K562 (cell line): ENCODE measurements around the gene EXOC3. TPM values are rescaled to one million over a fixed set of nuclear protein-coding genes. Genes with fewer than 3 reads are reported as not detected.

Experiments
- ATAC-seq: fragments of 200-7000 bp; cut with Tn5 transposase; 3 replicates; pipeline ENCODE4 v1.9.1; 2020; ENCODE audit warnings: moderate library complexity
- BruUV-seq: library from RNA; stranded (reverse); fragments of 400-500 nt; replicated peaks from 2 replicates; lab custom pipeline; 2021; lab: Mats Ljungman, UMichigan
- CTCF ChIA-PET: fragments of 300-600 bp; formaldehyde crosslinking; extraction: SDS; loops from one replicate; lab custom pipeline; 2021; ENCODE audit warnings: low intra/inter-chr PET ratio; lab: Yijun Ruan, JAX
- POLR2A ChIA-PET: fragments of 300-600, 350-650 bp; sonication (Branson Sonifier 250); formaldehyde crosslinking; extraction: SDS; loops from one replicate; lab custom pipeline; 2021; ENCODE audit warnings: antibody characterized with exemption, inconsistent platforms; lab: Yijun Ruan, JAX
- DNase-seq, 4 experiments: peaks; one replicate each; pipeline versions ENCODE4 v3.0.0 to v3.0.0-alpha.2; 2011 to 2018; ENCODE audit warnings: low spot score in 3 of 4, mixed read lengths in 3 of 4; ENCODE audit errors: extremely low read depth in 1 of 4
- FAIRE-seq: peaks from 2 replicates; lab custom pipeline; 2011; peaks lifted over from hg19 to GRCh38; lab: Jason Lieb, UNC
- H2AFZ ChIP-seq: 2 replicates; pipeline ENCODE4 v1.6.0; 2011; ENCODE audit warnings: low read depth, low read length, control low read depth, inconsistent platforms
- H3K27ac ChIP-seq: fragments of 200-600 bp; 3 replicates; pipeline ENCODE4 v1.8.0; 2011; ENCODE audit warnings: low read depth, mild to moderate bottlenecking, control low read depth, inconsistent platforms, low read length, moderate library complexity, mixed read lengths; ENCODE audit errors: extremely low read depth
- H3K27me3 ChIP-seq, 2 experiments: fragments of 300-600 bp in 1 of 2; 2 replicates in 1 of 2; 3 replicates in 1 of 2; pipeline versions ENCODE4 v1.6.0 to v1.8.0; 2011; ENCODE audit warnings: inconsistent platforms in 2 of 2, low read length in 2 of 2, mild to moderate bottlenecking in 1 of 2, mixed read lengths in 1 of 2, moderate library complexity in 1 of 2; ENCODE audit not compliant: control insufficient read depth in 2 of 2, insufficient read depth in 2 of 2
- H3K36me3 ChIP-seq: fragments of 300-600 bp; 3 replicates; pipeline ENCODE4 v1.8.0; 2011; ENCODE audit warnings: mild to moderate bottlenecking, low read length, inconsistent platforms; ENCODE audit not compliant: control insufficient read depth, insufficient read depth
- H3K4me1 ChIP-seq, 2 experiments: fragments of 200-600 bp in 1 of 2; replicated peaks in 1 of 2; 2 replicates in 1 of 2; 3 replicates in 1 of 2; pipeline versions ENCODE4 v1.5.1 to v1.8.0; 2011; ENCODE audit warnings: inconsistent platforms in 2 of 2, low read length in 2 of 2, mild to moderate bottlenecking in 1 of 2, mixed read lengths in 1 of 2, moderate library complexity in 1 of 2; ENCODE audit not compliant: control insufficient read depth in 2 of 2, insufficient read depth in 2 of 2
- H3K4me2 ChIP-seq: 2 replicates; pipeline ENCODE4 v1.6.1; 2011; ENCODE audit warnings: low read length, control low read depth, inconsistent platforms, mixed read lengths; ENCODE audit not compliant: insufficient read depth
- H3K4me3 ChIP-seq: fragments of 200-600 bp; sonication (generic), shearing (Covaris generic); 2 replicates; pipeline ENCODE4 v1.5.1; 2016; ENCODE audit warnings: control low read depth, inconsistent platforms
- H3K79me2 ChIP-seq: fragments of 200-600 bp; 3 replicates; pipeline ENCODE4 v1.8.0; 2011; ENCODE audit warnings: low read length, inconsistent platforms; ENCODE audit not compliant: control insufficient read depth, insufficient read depth
- H3K9ac ChIP-seq, 2 experiments: 2 replicates each; pipeline versions ENCODE4 v1.6.0 to v1.6.1; 2011; ENCODE audit warnings: low read depth in 2 of 2, low read length in 2 of 2, control low read depth in 1 of 2, inconsistent platforms in 1 of 2, mild to moderate bottlenecking in 1 of 2, mixed read lengths in 1 of 2; ENCODE audit not compliant: insufficient read depth in 1 of 2
- H3K9me1 ChIP-seq: one replicate; pipeline ENCODE4 v1.6.0; 2011; ENCODE audit warnings: inconsistent platforms, mild to moderate bottlenecking, low read length, moderate library complexity; ENCODE audit not compliant: control insufficient read depth, insufficient read depth
- H3K9me3 ChIP-seq: replicated peaks from 2 replicates; pipeline ENCODE4 v1.5.1; 2011; ENCODE audit warnings: low read depth, low read length, inconsistent platforms; ENCODE audit not compliant: control insufficient read depth, insufficient read depth
- H4K20me1 ChIP-seq: replicated peaks from 2 replicates; pipeline ENCODE4 v1.6.1; 2011; ENCODE audit warnings: low read length, inconsistent platforms, mixed read lengths; ENCODE audit not compliant: control insufficient read depth, insufficient read depth
- BMI1 ChIP-seq: fragments of 150-350 bp; IDR thresholded peaks from 2 replicates; pipeline ENCODE4 v1.6.1; 2014; ENCODE audit warnings: low read length
- CBX2 ChIP-seq: fragments of 200-600 bp; sonication (generic); IDR thresholded peaks from one replicate; pipeline ENCODE4 v1.6.1; 2012; ENCODE audit warnings: mild to moderate bottlenecking, low read length, inconsistent platforms; ENCODE audit not compliant: insufficient read depth, poor library complexity, severe bottlenecking
- CBX8 ChIP-seq: fragments of 200-600 bp; sonication (generic); IDR thresholded peaks from 2 replicates; pipeline ENCODE4 v1.6.1; 2012; ENCODE audit warnings: borderline replicate concordance, mixed run types, low read depth, mild to moderate bottlenecking, moderate library complexity, mixed read lengths, low read length, control low read depth, inconsistent platforms; ENCODE audit not compliant: poor library complexity, severe bottlenecking; ENCODE audit errors: extremely low read depth
- CCAR2 ChIP-seq: fragments of 200-400 bp; formaldehyde crosslinking; IDR thresholded peaks from 2 replicates; pipeline ENCODE4 v1.6.1; 2017; ENCODE audit warnings: mild to moderate bottlenecking, low read depth, low read length
- CEBPB ChIP-seq: fragments of 450-650 bp; IDR thresholded peaks from 2 replicates; pipeline ENCODE4 v1.6.1; 2016; ENCODE audit warnings: missing genetic modification characterization, missing compliant biosample characterization
- CEBPG ChIP-seq, 3 experiments: fragments of 200-800 bp in 1 of 3; sonication (Bioruptor generic) in 1 of 3; sonication (generic) in 1 of 3; formaldehyde crosslinking in 1 of 3; IDR thresholded peaks in 2 of 3; conservative IDR thresholded peaks in 1 of 3; 2 replicates each; pipeline versions ENCODE4 v1.6.1 to v1.8.0; 2016 to 2022; ENCODE audit warnings: missing compliant biosample characterization in 2 of 3, missing genetic modification characterization in 2 of 3, mild to moderate bottlenecking in 1 of 3, missing genetic modification reagents in 1 of 3
- CHD4 ChIP-seq: fragments of 200-600 bp; sonication (generic); IDR thresholded peaks from 3 replicates; pipeline ENCODE4 v1.6.1; 2012; ENCODE audit warnings: low read depth, mild to moderate bottlenecking, mixed read lengths, low read length, inconsistent platforms; ENCODE audit not compliant: insufficient read depth, insufficient replicate concordance, poor library complexity, severe bottlenecking
- EP400 ChIP-seq: fragments of 450-650 bp; IDR thresholded peaks from 2 replicates; pipeline ENCODE4 v1.6.1; 2017; ENCODE audit warnings: antibody characterized with exemption, mild to moderate bottlenecking, moderate library complexity
- GTF3C2 ChIP-seq: IDR thresholded peaks from 3 replicates; pipeline ENCODE4 v1.6.1; 2011; ENCODE audit warnings: borderline replicate concordance, mild to moderate bottlenecking, moderate library complexity; ENCODE audit not compliant: insufficient read length; ENCODE audit errors: extremely low read depth
- HOXB6 ChIP-seq: fragments of 250-450 bp; sonication (Bioruptor Pico); IDR thresholded peaks from 2 replicates; pipeline ENCODE4 v1.5.1; 2022; ENCODE audit warnings: mild to moderate bottlenecking, borderline replicate concordance
- RBM34 ChIP-seq: fragments of 200-400 bp; formaldehyde crosslinking; IDR thresholded peaks from 2 replicates; pipeline ENCODE4 v1.6.1; 2018; ENCODE audit warnings: low read length, borderline replicate concordance; ENCODE audit not compliant: insufficient read depth
- TCF7 ChIP-seq: sonication (generic); IDR thresholded peaks from 2 replicates; pipeline ENCODE4 v1.6.1; 2016; ENCODE audit warnings: antibody characterized with exemption, borderline replicate concordance
- ZBTB1 ChIP-seq: sonication (generic); formaldehyde crosslinking; IDR thresholded peaks from 2 replicates; pipeline ENCODE4 v1.8.1; 2023; ENCODE audit warnings: missing genetic modification reagents, low read depth, mild to moderate bottlenecking, borderline replicate concordance
- ZNF561 ChIP-seq: fragments of 450-650 bp; formaldehyde crosslinking; conservative IDR thresholded peaks from 2 replicates; pipeline ENCODE4 v1.4.0; 2020; ENCODE audit warnings: mild to moderate bottlenecking, moderate library complexity
- WGBS: fragments of 100-300 bp; shearing (Covaris generic); methylation state at CpG from one replicate; pipeline ENCODE4 v1.1.6; 2016; ENCODE audit warnings: low coverage, mixed read lengths; ENCODE audit not compliant: insufficient coverage; ENCODE audit errors: missing lambda C conversion rate; 5-methylcytosine and 5-hydroxymethylcytosine counted together
- in situ Hi-C: fragments of 300-500 bp; cut with MboI; formaldehyde crosslinking; loops from 4 replicates; pipeline ENCODE4 v1.15.0; 2018; ENCODE audit warnings: inconsistent platforms, mixed read lengths
- intact Hi-C: fragments of 100-400 bp; cut with micrococcal nuclease; formaldehyde crosslinking; loops from 2 replicates; pipeline ENCODE4 v1.14.2; 2022
- polyA plus RNA-seq, 8 experiments: library from polyadenylated mRNA; depleted of rRNA in 4 of 8; stranded (reverse) in 5 of 8; unstranded in 3 of 8; fragments of >200 nt; fragmentation: Nextera tagmentation in 2 of 8; fragmentation: Illumina TruSeq in 1 of 8; extraction: Ambion mirVana in 2 of 8; extraction: Trizol in 1 of 8; gene quantifications; 2 replicates each; pipeline versions ENCODE4 v1.2.1 to v1.2.3, GENCODE V29; 2011 to 2014; ENCODE audit warnings: inconsistent platforms in 1 of 8, missing spikeins in 1 of 8
- total RNA-seq, 7 experiments: library from RNA; depleted of rRNA in 6 of 7; stranded (reverse); fragments of >200 nt in 6 of 7; fragmentation: Illumina TruSeq in 2 of 7; extraction: Trizol in 2 of 7; gene quantifications; 2 replicates each; pipeline versions ENCODE4 v1.2.1 to v1.2.3, GENCODE V29; 2011 to 2021; ENCODE audit warnings: low replicate concordance in 1 of 7
- TF ChIP-seq, protein P1 (sequence below), 2 experiments: fragments of 450-650 bp in 1 of 2; sonication (generic) in 1 of 2; formaldehyde crosslinking in 1 of 2; IDR thresholded peaks in 1 of 2; conservative IDR thresholded peaks in 1 of 2; 2 replicates each; pipeline versions ENCODE4 v1.6.1 to v1.8.1; 2016 to 2023; ENCODE audit warnings: mild to moderate bottlenecking in 2 of 2, moderate library complexity in 2 of 2, inconsistent platforms in 1 of 2, missing genetic modification reagents in 1 of 2

EXOC3 gene
- total and polyA plus RNA-seq, 9 of the 15 experiments (the other 6 are each of a cell fraction or from before 2014, with no cell fraction given), result 1.4 to 41.9 (median 22.4) TPM

- H3K27me3 ChIP-seq, result peaks cover 23 to 28% of the 10 kb centered on the region in 2 experiments
- H3K27ac ChIP-seq, result no peak overlapping the region
- H3K4me1 ChIP-seq, result peaks cover 13 to 21% of the 10 kb centered on the region in 2 experiments
- DNase-seq (no peak), FAIRE-seq (no peak), ATAC-seq (no peak)
- no peaks in the 10 kb centered on the region for H3K9me1 ChIP-seq
- in situ Hi-C loops, result no loop called here
- no peaks in the 10 kb centered on the region for H3K79me2 ChIP-seq
- CTCF ChIA-PET, result no interaction called here
- no peak overlapping the region for H3K4me3 ChIP-seq
- no peak overlapping the region for H3K4me2 ChIP-seq
- H4K20me1 ChIP-seq, result no peaks in the 10 kb centered on the region
- 9% methylated on average over 2 of the region's 2 CpGs for WGBS
- POLR2A ChIA-PET, result no interaction called here
- intact Hi-C loops, result no loop called here
- H3K36me3 ChIP-seq, result no peaks in the 10 kb centered on the region
- no peaks in the 10 kb centered on the region for H3K9me3 ChIP-seq
- no TSS peak for BruUV-seq
- no peak for TF ChIP-seq ZNF561
- TF ChIP-seq RBM34, result no peak
- peak; percentile 96 for TF ChIP-seq CBX8
- TF ChIP-seq, protein P1, sequence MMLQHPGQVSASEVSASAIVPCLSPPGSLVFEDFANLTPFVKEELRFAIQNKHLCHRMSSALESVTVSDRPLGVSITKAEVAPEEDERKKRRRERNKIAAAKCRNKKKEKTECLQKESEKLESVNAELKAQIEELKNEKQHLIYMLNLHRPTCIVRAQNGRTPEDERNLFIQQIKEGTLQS (IDR thresholded peaks at IDR 0.05), result peak; percentile 55
- TF ChIP-seq, protein P1 (CRISPR knock-in tag; conservative IDR thresholded peaks at IDR 0.05), result no peak
- no peak for TF ChIP-seq CHD4
- 0 out of 2 replicates have a peak, but pooled peaks have one; percentile 28 for TF ChIP-seq EP400
- TF ChIP-seq TCF7, result no peak
- TF ChIP-seq CEBPB (tag), result peak; percentile 61
- TF ChIP-seq BMI1, result no peak; the same call in 1 of the 2 replicates
- no peak for TF ChIP-seq CCAR2
- TF ChIP-seq CEBPG (CRISPR knock-in tag; IDR thresholded peaks at IDR 0.05), result 0 out of 2 replicates have a peak, but pooled peaks have one; percentile 39
- TF ChIP-seq CEBPG (tag; conservative IDR thresholded peaks at IDR 0.05 in 1 of 2, IDR thresholded peaks at IDR 0.05 in 1 of 2), result peak; percentile 53 to 61; a peak in 3 of 4 replicates
- no peak for TF ChIP-seq HOXB6 (CRISPR knock-in tag)
- peak; percentile 89 for TF ChIP-seq CBX2
- TF ChIP-seq ZBTB1 (CRISPR knock-in tag), result no peak
- no peak for TF ChIP-seq GTF3C2
- H3K9ac ChIP-seq, result no peak overlapping the region
- no peak overlapping the region for H2AFZ ChIP-seq
Observed at GRCh38 chr5:410911-411517, 32.0 kb upstream of the EXOC3 start.
